HepG2 (cell line): ENCODE data around the gene RAC3. TPM values are rescaled to one million over a fixed set of nuclear protein-coding genes. Genes with fewer than 3 reads are reported as not detected.
A peak's percentile ranks its signal among the peaks of the same experiment; 100 is the strongest.

Source experiments
- ATF4 ChIP-seq, 2 experiments: fragments of 450-650 bp in 1 of 2; sonication (generic) in 1 of 2; formaldehyde crosslinking; IDR thresholded peaks; 2 replicates each; pipeline versions ENCODE4 v1.5.0 to v1.8.0; 2020 to 2022; ENCODE audit warnings: mild to moderate bottlenecking in 1 of 2, missing genetic modification reagents in 1 of 2
- CHD4 ChIP-seq: fragments of 200-600 bp; sonication (generic); IDR thresholded peaks from 2 replicates; pipeline ENCODE4 v1.7.0; 2017; ENCODE audit warnings: mild to moderate bottlenecking, low read length, borderline replicate concordance
- FOXM1 ChIP-seq: sonication (generic); formaldehyde crosslinking; IDR thresholded peaks from 2 replicates; pipeline ENCODE4 v1.5.0; 2020; ENCODE audit warnings: missing genetic modification reagents
- NR3C1 ChIP-seq: sonication (generic); formaldehyde crosslinking; IDR thresholded peaks from 2 replicates; pipeline ENCODE4 v1.4.0; 2020; ENCODE audit warnings: missing genetic modification reagents
- REPIN1 ChIP-seq: sonication (generic); formaldehyde crosslinking; IDR thresholded peaks from 2 replicates; pipeline ENCODE4 v1.8.0; 2022; ENCODE audit warnings: missing genetic modification reagents, low read depth, mild to moderate bottlenecking, borderline replicate concordance
- RNF219 ChIP-seq: sonication (generic); formaldehyde crosslinking; IDR thresholded peaks from 2 replicates; pipeline ENCODE4 v1.5.0; 2020; ENCODE audit warnings: mild to moderate bottlenecking, missing genetic modification reagents
- SOX6 ChIP-seq, 2 experiments: fragments of 450-650 bp in 1 of 2; sonication (generic) in 1 of 2; formaldehyde crosslinking in 1 of 2; IDR thresholded peaks; 2 replicates each; pipeline versions ENCODE4 v1.4.0 to v1.6.1; 2017 to 2020; ENCODE audit warnings: antibody characterized with exemption in 1 of 2, mild to moderate bottlenecking in 1 of 2, missing genetic modification reagents in 1 of 2
- SP5 ChIP-seq: IDR thresholded peaks from 2 replicates; pipeline ENCODE4 v1.6.1; 2016; ENCODE audit warnings: low read depth, borderline replicate concordance
- ZNF121 ChIP-seq: sonication (generic); formaldehyde crosslinking; IDR thresholded peaks from 2 replicates; pipeline ENCODE4 v1.5.0; 2020; ENCODE audit warnings: mild to moderate bottlenecking, missing genetic modification reagents
- ZNF124 ChIP-seq: sonication (generic); formaldehyde crosslinking; IDR thresholded peaks from 2 replicates; pipeline ENCODE4 v1.4.0; 2020; ENCODE audit warnings: missing genetic modification reagents
- ZNF136 ChIP-seq: sonication (generic); formaldehyde crosslinking; IDR thresholded peaks from 2 replicates; pipeline ENCODE4 v1.8.1; 2022; ENCODE audit warnings: low read depth, mild to moderate bottlenecking, moderate library complexity, missing genetic modification reagents
- ZNF3 ChIP-seq: IDR thresholded peaks from 2 replicates; pipeline ENCODE4 v1.7.0; 2017; ENCODE audit warnings: inconsistent platforms
- ZNF362 ChIP-seq: sonication (generic); formaldehyde crosslinking; IDR thresholded peaks from 2 replicates; pipeline ENCODE4 v1.4.0; 2020; ENCODE audit warnings: missing genetic modification reagents, mild to moderate bottlenecking, borderline replicate concordance
- ZNF446 ChIP-seq: sonication (generic); formaldehyde crosslinking; IDR thresholded peaks from 2 replicates; pipeline ENCODE4 v1.5.0; 2020; ENCODE audit warnings: mild to moderate bottlenecking, missing genetic modification reagents
- ZNF614 ChIP-seq: IDR thresholded peaks from 2 replicates; pipeline ENCODE4 v1.6.1; 2018; ENCODE audit warnings: missing biosample characterization, missing genetic modification reagents, inconsistent platforms, borderline replicate concordance
- ZNF766 ChIP-seq: sonication (generic); formaldehyde crosslinking; IDR thresholded peaks from 2 replicates; pipeline ENCODE4 v1.5.0; 2020; ENCODE audit warnings: missing genetic modification reagents, borderline replicate concordance
- ZNF792 ChIP-seq: IDR thresholded peaks from 2 replicates; pipeline ENCODE4 v1.6.1; 2016
- ZNF878 ChIP-seq: sonication (generic); formaldehyde crosslinking; IDR thresholded peaks from 2 replicates; pipeline ENCODE4 v1.8.1; 2023; ENCODE audit warnings: mild to moderate bottlenecking, missing genetic modification reagents, moderate library complexity
- ZZZ3 ChIP-seq: sonication (generic); formaldehyde crosslinking; IDR thresholded peaks from 2 replicates; pipeline ENCODE4 v1.4.0; 2020; ENCODE audit warnings: missing genetic modification reagents, mild to moderate bottlenecking, borderline replicate concordance
- polyA plus RNA-seq, 8 experiments: library from polyadenylated mRNA; depleted of rRNA in 3 of 8; stranded (reverse) in 7 of 8; unstranded in 1 of 8; fragments of >200 nt; fragmentation: Illumina TruSeq in 4 of 8; extraction: Trizol in 4 of 8; gene quantifications; 2 replicates each; pipeline versions ENCODE4 v1.2.1 to v1.2.3, GENCODE V29; 2011 to 2016; ENCODE audit warnings: low read depth in 4 of 8, missing spikeins in 1 of 8, mixed read lengths in 1 of 8; ENCODE audit not compliant: insufficient read depth in 1 of 8
- total RNA-seq, 5 experiments: library from RNA; depleted of rRNA; stranded (reverse); fragments of >200 nt; fragmentation: Illumina TruSeq; extraction: Trizol; gene quantifications; 2 replicates each; pipeline ENCODE4 v1.2.3, GENCODE V29; 2016; ENCODE audit warnings: low read depth in 1 of 5
- TF ChIP-seq, protein P1 (sequence below): sonication (generic); formaldehyde crosslinking; IDR thresholded peaks from 2 replicates; pipeline ENCODE4 v1.8.0; 2022; ENCODE audit warnings: missing genetic modification reagents, mild to moderate bottlenecking, moderate library complexity, borderline replicate concordance
- TF ChIP-seq, protein P2 (sequence below): sonication (generic); formaldehyde crosslinking; IDR thresholded peaks from 2 replicates; pipeline ENCODE4 v1.4.0; 2020; ENCODE audit warnings: missing genetic modification reagents

RAC3 gene
- total and polyA plus RNA-seq, 2 of the 13 experiments (the other 11 are each of a cell fraction or from before 2014, with no cell fraction given), result 10.5 to 21.3 TPM

GRCh38 chr17:81992306-81993102, 39.0 kb upstream of the RAC3 start (continued):
- TF ChIP-seq ATF4 (CRISPR knock-in tag; IDR thresholded peaks at IDR 0.05) (peak in 1 of 2 experiments; percentile 89; a peak in 3 of 4 replicates), ZNF121 (CRISPR knock-in tag) (no peak; the same call in none of the 2 replicates), ZNF362 (CRISPR knock-in tag) (peak; percentile 69), RNF219 (CRISPR knock-in tag) (peak; percentile 99), ZNF3 (peak; percentile 53; the same call in 1 of the 2 replicates), REPIN1 (peak; percentile 96), ZZZ3 (CRISPR knock-in tag) (peak; percentile 93), ZNF878 (CRISPR knock-in tag) (peak; percentile 89), CHD4 (no peak), ZNF766 (CRISPR knock-in tag) (peak; percentile 98; the same call in 1 of the 2 replicates), ZNF446 (CRISPR knock-in tag) (peak; percentile 94), ZNF792 (peak; percentile 70; the same call in 1 of the 2 replicates), SOX6 (IDR thresholded peaks at IDR 0.05) (no peak), SOX6 (CRISPR knock-in tag; IDR thresholded peaks at IDR 0.05) (peak; percentile 95), FOXM1 (CRISPR knock-in tag) (peak; percentile 55; the same call in 1 of the 2 replicates), SP5 (CRISPR knock-in tag) (peak; percentile 94), ZNF136 (0 out of 2 replicates have a peak, but pooled peaks have one; percentile 88), ZNF124 (CRISPR knock-in tag) (no peak; the same call in none of the 2 replicates), ZNF614 (CRISPR knock-in tag) (peak; percentile 27; the same call in 1 of the 2 replicates), NR3C1 (CRISPR knock-in tag) (no peak)
- TF ChIP-seq, protein P1, sequence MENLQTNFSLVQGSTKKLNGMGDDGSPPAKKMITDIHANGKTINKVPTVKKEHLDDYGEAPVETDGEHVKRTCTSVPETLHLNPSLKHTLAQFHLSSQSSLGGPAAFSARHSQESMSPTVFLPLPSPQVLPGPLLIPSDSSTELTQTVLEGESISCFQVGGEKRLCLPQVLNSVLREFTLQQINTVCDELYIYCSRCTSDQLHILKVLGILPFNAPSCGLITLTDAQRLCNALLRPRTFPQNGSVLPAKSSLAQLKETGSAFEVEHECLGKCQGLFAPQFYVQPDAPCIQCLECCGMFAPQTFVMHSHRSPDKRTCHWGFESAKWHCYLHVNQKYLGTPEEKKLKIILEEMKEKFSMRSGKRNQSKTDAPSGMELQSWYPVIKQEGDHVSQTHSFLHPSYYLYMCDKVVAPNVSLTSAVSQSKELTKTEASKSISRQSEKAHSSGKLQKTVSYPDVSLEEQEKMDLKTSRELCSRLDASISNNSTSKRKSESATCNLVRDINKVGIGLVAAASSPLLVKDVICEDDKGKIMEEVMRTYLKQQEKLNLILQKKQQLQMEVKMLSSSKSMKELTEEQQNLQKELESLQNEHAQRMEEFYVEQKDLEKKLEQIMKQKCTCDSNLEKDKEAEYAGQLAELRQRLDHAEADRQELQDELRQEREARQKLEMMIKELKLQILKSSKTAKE (CRISPR knock-in tag), result peak; percentile 95
- TF ChIP-seq, protein P2, sequence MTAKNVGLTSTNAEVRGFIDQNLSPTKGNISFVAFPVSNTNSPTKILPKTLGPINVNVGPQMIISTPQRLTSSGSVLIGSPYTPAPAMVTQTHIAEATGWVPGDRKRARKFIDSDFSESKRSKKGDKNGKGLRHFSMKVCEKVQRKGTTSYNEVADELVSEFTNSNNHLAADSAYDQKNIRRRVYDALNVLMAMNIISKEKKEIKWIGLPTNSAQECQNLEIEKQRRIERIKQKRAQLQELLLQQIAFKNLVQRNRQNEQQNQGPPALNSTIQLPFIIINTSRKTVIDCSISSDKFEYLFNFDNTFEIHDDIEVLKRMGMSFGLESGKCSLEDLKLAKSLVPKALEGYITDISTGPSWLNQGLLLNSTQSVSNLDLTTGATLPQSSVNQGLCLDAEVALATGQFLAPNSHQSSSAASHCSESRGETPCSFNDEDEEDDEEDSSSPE (CRISPR knock-in tag), result peak; percentile 93
